ENCODE data around the gene MRM2.
A peak's percentile ranks its signal among the peaks of the same experiment; 100 is the strongest.

Gene MRM2

DNA sequence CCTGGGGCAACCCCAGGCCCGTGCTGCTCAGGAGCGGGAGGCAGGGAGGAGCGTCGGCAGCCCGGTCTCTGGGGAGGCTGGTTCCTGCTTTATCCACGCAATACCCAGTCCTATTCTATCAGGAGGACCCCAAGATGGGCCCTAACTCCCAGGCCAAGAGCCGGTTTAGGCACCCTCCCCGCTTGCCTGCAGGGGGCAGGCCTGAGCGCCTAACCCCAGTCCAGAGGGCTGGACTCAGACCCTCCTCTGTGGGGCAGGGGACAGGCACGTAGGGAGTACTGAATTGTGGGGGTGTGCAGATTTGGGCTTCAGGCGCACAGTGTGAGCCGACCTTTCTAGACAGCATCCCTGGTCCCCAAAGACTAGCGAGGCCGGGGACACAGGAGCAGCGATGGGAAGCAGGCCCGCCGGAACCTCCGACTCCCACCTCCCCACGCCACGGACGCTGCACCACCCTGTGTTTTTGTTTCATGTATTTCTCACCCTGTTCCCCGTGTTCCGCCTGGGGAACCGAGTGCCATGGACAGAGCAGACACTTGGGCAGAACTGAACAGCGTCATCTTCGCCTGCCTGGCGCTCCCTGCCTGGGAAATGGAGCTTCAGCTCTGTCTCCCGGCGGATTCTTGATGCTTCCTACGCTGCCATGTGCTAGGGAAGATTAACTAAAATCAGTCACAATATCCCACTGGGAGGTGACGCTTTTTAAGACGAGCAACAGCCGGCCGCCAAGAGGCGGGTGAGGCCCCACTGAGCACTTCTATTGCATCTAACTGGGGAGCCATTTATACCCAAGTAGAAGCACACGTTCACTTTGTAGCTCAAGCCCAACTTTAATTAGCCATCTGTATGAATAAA, 5.4 kb upstream of the MRM2 start:
- DNase-seq (ENCODE audit: low read depth in 2 of 2), result no peak

DNA sequence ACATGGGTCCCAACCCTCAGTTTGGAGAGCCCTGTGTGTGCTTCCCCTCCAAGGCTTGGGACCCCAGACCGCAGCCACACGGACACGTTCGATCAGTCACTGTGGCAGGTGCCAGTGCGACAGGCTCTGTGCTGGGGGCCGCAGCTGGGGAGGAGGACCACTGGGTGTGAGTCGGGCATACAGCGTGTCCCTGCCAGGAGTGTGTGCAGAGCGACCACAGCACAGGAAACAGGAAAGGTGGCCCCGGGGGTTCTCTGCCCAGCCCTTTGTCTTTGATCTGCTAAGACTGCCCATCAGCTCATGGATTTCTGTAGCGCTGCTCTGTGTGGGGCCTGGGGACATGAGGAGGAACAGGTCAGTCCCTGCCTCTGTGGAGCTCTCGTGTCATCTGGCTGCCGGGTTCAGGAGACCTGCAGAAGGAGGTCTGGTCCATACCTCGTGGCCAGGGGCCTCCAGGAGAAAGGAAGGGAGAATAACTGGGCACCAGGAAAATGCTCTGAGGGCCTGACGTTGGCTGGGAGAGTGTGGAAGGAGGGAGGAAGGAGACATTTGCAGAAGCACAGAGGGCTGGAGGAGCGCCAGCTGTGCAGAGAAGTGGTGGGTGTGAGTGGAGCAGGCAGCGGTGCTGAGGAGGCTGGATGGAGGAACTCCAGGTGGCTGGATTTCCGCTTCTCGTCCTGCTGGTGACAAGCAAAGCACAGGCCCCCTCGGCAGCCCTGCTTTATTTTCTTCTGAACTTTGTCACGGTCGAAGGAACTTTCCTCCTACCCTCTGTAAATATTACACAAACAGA, 4.1 kb upstream of the MRM2 start:
- no peak for DNase-seq (ENCODE audit: low read depth in 2 of 2)

GRCh38 chr7:2244404-2244995, 2.5 kb upstream of the MRM2 start:
- DNase-seq (ENCODE audit: low read depth in 2 of 2), result no peak

DNA sequence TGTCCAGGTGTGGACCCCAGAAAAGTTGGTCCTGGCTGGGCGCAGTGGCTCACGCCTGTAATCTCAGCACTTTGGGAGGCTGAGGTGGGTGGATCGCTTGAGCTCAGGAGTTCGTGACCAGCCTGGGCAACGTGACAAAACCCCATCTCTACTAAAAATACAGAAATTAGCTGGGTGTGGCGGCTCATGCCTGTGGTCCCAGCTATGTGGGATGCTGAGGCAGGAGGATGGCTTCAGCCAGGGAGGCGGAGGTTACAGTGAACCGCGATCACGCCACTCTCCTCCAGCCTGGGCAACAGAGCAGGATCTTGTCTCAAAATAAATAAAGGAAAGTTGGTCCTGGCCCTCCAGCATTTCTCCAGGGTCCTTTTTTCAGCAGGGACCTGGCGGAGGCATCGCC, 1.5 kb upstream of the MRM2 start:
- no peak for DNase-seq (ENCODE audit: low read depth in 2 of 2)

DNA sequence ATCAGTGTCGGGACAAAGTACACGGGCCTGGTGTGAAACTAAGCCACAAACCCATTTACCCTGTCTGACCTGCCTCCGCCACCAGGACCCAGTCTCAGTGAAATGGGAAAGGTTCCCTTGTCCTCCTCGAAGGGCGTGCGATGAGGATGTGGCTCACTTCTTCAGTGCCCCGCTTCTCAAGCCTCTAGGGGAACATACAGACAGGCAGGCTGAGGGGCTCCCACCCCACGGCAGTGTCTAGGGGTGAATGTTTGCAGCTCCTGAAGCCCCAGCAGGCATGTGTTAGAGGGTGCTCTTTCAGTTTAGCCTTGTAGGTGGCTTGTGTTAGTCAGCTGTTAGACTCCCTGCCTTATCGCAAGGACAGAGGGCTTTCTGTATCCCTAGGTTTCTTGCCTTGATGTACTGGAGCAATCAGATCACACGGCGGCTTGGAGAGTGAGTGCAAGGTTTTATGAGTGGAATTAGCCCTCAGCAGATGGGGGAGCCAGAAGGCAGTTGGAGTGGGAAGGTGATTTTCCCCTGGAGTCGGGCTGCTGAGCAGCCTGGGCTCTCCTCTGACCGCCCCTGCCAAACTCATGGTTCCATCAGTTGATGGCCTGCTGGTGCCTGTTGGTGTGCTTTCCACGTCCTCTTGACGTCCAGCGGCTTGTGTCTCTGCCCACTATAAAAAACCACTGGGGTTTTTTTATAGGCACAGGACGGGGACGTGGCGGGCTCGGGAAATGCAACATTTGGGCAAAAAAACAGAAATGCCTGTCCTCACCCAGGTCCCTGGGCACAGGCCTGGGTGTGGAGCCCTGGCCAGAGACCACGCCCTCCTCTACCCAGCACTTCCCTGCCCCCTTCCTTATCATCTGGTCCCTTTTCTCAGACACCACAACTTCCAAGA, 780 bp upstream of the MRM2 start:
- no peak for DNase-seq (ENCODE audit: low read depth in 2 of 2)

DNA sequence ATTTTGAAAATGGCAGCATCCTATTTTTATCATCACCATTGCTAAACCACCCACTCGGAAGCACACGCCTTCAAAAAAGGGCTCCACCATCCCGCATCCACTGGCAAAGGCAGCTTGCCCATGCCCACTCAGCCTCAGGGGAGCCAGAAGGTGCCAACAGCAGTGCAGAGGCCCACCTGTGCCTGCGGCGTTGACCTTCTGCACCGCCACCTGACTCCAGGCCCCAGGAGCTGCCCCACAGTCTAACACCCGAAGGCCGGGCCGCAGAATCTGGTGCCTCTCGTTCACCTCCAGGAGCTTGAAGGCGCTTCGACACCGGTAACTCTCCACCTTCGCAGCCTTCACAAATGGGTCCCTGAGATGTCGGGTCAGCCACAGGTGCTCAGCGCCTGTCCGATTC, 2.8 kb downstream of the MRM2 start:
- no peak for DNase-seq (ENCODE audit: low read depth in 2 of 2)

DNA sequence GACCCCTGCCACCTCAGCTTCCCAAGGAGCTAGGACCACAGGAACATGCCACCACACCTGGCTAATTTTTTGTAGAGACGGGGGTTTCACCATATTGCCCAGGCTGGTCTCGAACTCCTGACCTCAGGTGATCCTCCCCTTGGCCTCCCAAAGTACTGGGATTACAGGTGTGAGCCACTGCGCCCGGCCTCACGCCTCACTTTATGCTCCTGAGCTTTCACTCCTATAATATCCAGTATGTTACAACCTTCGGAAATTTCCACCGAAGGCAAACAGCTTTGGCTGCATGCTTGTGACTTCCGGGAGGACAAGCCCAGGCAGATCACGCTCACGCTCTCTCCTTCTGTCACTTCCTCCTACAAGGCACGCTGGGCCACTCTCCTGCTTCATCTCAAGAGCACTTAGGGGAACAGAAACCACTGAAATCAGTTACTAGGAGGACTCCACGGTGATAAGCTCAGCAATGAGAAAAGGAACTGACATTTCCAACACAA, 4.8 kb downstream of the MRM2 start:
- DNase-seq (ENCODE audit: low read depth in 2 of 2), result no peak

DNA sequence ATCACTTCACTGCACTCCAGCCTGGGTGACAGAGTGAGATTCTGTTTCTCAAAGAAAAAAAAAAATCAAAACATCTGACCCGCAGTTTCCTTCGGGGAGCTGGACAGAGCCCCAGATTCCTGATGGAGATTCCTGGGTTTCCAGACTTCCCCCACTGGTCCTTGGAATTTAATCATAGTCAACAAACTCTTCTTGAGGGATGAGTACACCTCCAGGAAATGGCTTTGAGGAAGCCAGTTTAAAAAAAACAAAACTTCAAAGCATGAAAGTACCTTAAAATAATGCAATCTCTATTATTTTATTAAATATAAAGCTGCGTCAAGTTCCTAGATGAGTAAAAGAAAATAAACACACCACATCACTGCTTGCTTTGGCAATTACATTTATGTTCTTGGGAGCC, 8.1 kb downstream of the MRM2 start:
- DNase-seq (ENCODE audit: low read depth in 2 of 2), result no peak

DNA sequence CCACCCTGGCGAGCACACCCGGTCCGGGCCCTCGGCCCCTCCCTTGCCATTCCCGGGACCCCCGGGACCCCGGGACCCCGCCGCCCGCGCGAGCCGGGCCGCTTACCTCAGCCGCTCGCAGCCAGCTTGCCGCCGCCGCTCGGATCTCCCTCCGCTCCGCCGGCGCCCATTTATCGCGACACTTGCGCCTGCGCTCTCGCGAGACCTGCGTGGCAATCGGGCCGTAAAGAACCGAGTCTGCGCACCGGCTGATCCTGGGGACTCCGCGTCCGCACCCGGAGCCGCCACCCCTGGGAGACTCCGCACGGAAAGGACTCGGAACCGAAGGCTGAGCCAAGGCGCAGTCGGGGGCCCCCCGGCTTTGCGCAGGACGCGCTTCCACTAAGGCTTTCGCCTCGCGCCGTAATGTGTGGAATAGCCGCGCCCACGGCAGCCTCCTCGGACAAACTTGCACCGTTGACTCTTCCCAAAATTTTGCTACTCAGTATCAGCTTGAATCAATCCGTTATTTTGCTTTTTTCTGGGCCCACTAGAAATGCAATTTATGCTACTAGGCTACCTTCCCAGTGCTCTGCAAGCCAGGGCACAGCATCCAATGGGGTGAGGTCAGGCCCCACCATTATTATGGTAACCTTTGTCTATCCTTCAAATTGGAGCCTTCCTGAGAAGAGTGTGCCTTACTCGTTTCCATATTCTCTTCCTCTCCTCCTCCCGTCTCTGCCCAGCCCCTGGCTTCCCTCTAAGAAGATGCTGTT, 9.1 kb downstream of the MRM2 start, which contains the start of gene MAD1L1:
TSS of gene MAD1L1 (minus strand) at position 180 of the 755 bp plus-strand sequence. CDS start 2,812 bp downstream, outside the sequence.
- DNase-seq (ENCODE audit: low read depth in 2 of 2), result peak; percentile 75 to 77

DNA sequence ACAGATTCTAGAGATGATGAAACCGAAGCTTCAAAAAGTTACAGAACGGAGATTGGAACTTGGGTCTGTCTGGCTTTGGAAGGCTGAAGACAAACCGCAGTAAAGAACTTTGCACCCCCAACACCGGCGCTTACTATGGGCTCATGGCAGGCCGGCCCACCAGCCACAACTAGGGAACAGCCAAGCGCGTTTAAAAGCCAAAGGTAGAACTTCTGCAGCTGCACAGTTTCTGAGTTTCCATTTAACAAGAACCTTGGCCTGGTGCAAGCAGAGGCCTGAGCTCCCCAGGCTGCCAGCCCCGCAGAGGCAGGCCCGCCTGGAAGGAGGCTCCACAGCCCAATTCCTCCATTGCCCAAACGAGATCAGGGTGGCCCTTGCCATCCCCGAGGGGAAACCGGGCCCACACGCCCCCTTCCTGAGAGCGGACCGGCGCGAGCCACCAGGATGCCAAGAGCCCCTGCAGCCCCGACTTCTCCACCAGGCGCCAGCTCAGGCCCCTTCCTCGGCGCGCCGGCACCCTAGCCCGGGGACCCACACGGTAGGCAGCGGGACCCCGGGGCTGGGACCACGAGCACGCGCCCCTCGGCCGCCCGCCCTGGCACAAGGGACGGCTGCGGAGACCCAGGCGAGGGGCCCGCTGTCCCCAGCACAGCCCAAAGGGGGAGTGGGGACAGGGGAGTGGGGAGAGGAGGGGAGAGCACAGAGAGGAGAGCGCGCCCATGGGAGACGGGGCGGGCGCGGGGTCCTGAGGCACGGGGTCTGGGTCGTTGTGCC, 9.8 kb downstream of the MRM2 start:
- no peak for DNase-seq (ENCODE audit: low read depth in 2 of 2)

GRCh38 chr7:2230882-2231281, 11.1 kb downstream of the MRM2 start:
- DNase-seq (ENCODE audit: low read depth in 2 of 2), result no peak

- DNase-seq (ENCODE audit: low read depth in 2 of 2), result no peak
Measured at GRCh38 chr7:2230226-2230625, 11.8 kb downstream of the MRM2 start.

- no peak for DNase-seq (ENCODE audit: low read depth in 2 of 2)
Measured at GRCh38 chr7:2229467-2229866, 12.5 kb downstream of the MRM2 start.

DNA sequence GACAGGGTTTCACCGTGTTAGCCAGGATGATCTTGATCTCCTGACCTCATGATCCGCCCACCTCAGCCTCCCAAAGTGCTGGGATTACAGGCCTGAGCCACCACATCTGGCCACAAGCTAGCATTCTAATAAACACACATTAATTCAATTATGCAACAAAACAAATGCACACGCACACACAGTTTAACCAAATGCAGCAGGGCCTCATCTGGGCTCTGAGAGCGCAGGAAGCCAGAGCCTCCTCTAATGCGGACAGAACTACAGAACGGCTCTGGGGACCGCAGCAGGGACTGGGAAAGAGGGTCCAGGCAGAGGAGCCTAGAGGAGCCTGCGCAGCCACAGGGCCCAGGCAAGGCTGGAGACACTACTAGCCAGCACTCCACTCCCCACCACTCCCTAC, 13.1 kb downstream of the MRM2 start:
- no peak for DNase-seq (ENCODE audit: low read depth in 2 of 2)

GRCh38 chr7:2227699-2228098, 14.3 kb downstream of the MRM2 start:
- no peak for DNase-seq (ENCODE audit: low read depth in 2 of 2)

- DNase-seq (ENCODE audit: low read depth in 2 of 2), result no peak
Measured at GRCh38 chr7:2225830-2226229, 16.2 kb downstream of the MRM2 start.

GRCh38 chr7:2225336-2225735, 16.7 kb downstream of the MRM2 start:
- DNase-seq (ENCODE audit: low read depth in 2 of 2), result no peak

- DNase-seq (ENCODE audit: low read depth in 2 of 2), result no peak
Measured at GRCh38 chr7:2224934-2225333, 17.1 kb downstream of the MRM2 start.

GRCh38 chr7:2224491-2224928, 17.5 kb downstream of the MRM2 start:
- DNase-seq (ENCODE audit: low read depth in 2 of 2), result no peak

DNA sequence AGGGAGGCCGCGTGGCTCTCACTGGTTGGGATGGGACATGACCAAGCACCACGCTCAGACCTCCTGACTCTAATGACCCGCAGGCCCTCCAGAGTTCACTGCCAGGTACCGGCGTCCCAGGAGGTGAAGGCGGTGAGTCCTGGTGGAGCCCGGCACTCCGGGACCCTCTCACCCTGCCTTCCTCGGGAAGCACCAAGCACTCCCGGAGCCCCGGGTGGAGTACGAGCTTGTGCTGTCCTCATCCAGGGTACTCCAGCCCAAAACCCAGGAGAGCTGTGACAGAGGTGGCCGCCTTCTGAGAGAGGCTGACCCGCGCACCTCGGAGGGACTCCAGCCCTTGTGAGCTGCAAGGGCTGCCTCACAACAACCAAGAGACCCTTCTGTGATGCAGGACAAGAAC, 18.7 kb downstream of the MRM2 start:
- DNase-seq (ENCODE audit: low read depth in 2 of 2), result no peak

Measured in stimulated activated CD8-positive, alpha-beta memory T cell treated with anti-CD3 and anti-CD28 coated beads, Interleukin-7, amount 100 ng/mL, for 1 hour (primary cell).